CD14-positive monocyte (primary cell): ENCODE data around the gene SLC22A23. TPM values are rescaled to one million over a fixed set of nuclear protein-coding genes. Genes with fewer than 3 reads are reported as not detected.

Experiments used
- DNase-seq, 3 donors: peaks; one replicate each; pipeline ENCODE4 v3.0.0-alpha.2; 2011 to 2022
- H2AFZ ChIP-seq: 2 replicates; pipeline ENCODE4 v1.6.0; 2012; ENCODE audit warnings: mild to moderate bottlenecking, low read depth, low read length, inconsistent platforms; ENCODE audit not compliant: insufficient read depth, poor library complexity, severe bottlenecking
- H3K27ac ChIP-seq, 2 donors: 1 replicate in 1 of 2; 2 replicates in 1 of 2; pipeline ENCODE4 v1.5.1; 2012 to 2013; ENCODE audit warnings: low read length in 2 of 2, control low read depth in 1 of 2, inconsistent platforms in 1 of 2, low read depth in 1 of 2, mild to moderate bottlenecking in 1 of 2
- H3K27me3 ChIP-seq, 2 donors: one replicate each; pipeline versions ENCODE4 v1.6.0 to v1.6.1; 2011 to 2013; ENCODE audit warnings: low read length in 2 of 2; ENCODE audit not compliant: control insufficient read depth in 2 of 2, insufficient read depth in 2 of 2
- H3K36me3 ChIP-seq, 2 donors: replicated peaks in 1 of 2; 1 replicate in 1 of 2; 2 replicates in 1 of 2; pipeline versions ENCODE4 v1.5.1 to v1.6.1; 2012 to 2013; ENCODE audit warnings: low read length in 2 of 2, control low read depth in 1 of 2, inconsistent platforms in 1 of 2, mild to moderate bottlenecking in 1 of 2; ENCODE audit not compliant: insufficient read depth in 2 of 2, control insufficient read depth in 1 of 2
- H3K4me1 ChIP-seq, 2 donors: 1 replicate in 1 of 2; 2 replicates in 1 of 2; pipeline versions ENCODE4 v1.5.1 to v1.6.1; 2012 to 2013; ENCODE audit warnings: low read length in 2 of 2, control low read depth in 1 of 2, inconsistent platforms in 1 of 2, mild to moderate bottlenecking in 1 of 2, moderate library complexity in 1 of 2; ENCODE audit not compliant: insufficient read depth in 2 of 2, control insufficient read depth in 1 of 2
- H3K4me2 ChIP-seq: replicated peaks from 2 replicates; pipeline ENCODE3; 2012; ENCODE audit warnings: low read length, moderate library complexity, mild to moderate bottlenecking; ENCODE audit not compliant: poor library complexity, severe bottlenecking; ENCODE audit errors: extremely low read depth
- H3K4me3 ChIP-seq, 3 experiments: fragments of 200-600 bp in 1 of 3; sonication (generic) in 1 of 3; replicated peaks in 1 of 3; 1 replicate in 2 of 3; 2 replicates in 1 of 3; pipeline ENCODE4 v1.5.1; 2011 to 2013; ENCODE audit warnings: low read length in 3 of 3, mild to moderate bottlenecking in 3 of 3, control low read depth in 2 of 3, low read depth in 2 of 3, inconsistent platforms in 1 of 3, moderate library complexity in 1 of 3
- H3K79me2 ChIP-seq: 2 replicates; pipeline ENCODE4 v1.6.0; 2012; ENCODE audit warnings: mild to moderate bottlenecking, control low read depth, inconsistent platforms, low read length, moderate library complexity; ENCODE audit not compliant: insufficient read depth
- H3K9ac ChIP-seq: 2 replicates; pipeline ENCODE4 v1.6.0; 2017; ENCODE audit warnings: low read length, mild to moderate bottlenecking; ENCODE audit not compliant: insufficient read depth, poor library complexity, severe bottlenecking
- H3K9me3 ChIP-seq, 2 donors: replicated peaks in 1 of 2; 1 replicate in 1 of 2; 2 replicates in 1 of 2; pipeline versions ENCODE4 v1.5.1 to v1.6.1; 2012 to 2013; ENCODE audit warnings: low read length in 2 of 2, control low read depth in 1 of 2; ENCODE audit not compliant: control insufficient read depth in 1 of 2, insufficient read depth in 1 of 2
- H4K20me1 ChIP-seq: 2 replicates; pipeline ENCODE4 v1.6.0; 2012; ENCODE audit warnings: mild to moderate bottlenecking, low read length, control low read depth, moderate library complexity; ENCODE audit not compliant: insufficient read depth
- H3K27ac Mint-ChIP-seq, 7 donors: one replicate each; pipeline ENCODE4 v1.8.0; 2020; ENCODE audit warnings: mild to moderate bottlenecking in 7 of 7, mixed read lengths in 7 of 7, moderate library complexity in 6 of 7, inconsistent platforms in 2 of 7
- H3K27me3 Mint-ChIP-seq, 3 donors: one replicate each; pipeline ENCODE4 v1.8.0; 2021 to 2022; ENCODE audit warnings: low read depth in 3 of 3, mild to moderate bottlenecking in 3 of 3, mixed read lengths in 3 of 3, moderate library complexity in 3 of 3, inconsistent platforms in 1 of 3
- H3K36me3 Mint-ChIP-seq, 2 donors: one replicate each; pipeline ENCODE4 v1.8.0; 2020; ENCODE audit warnings: mixed read lengths in 2 of 2, inconsistent platforms in 1 of 2, mild to moderate bottlenecking in 1 of 2
- H3K4me1 Mint-ChIP-seq: one replicate; pipeline ENCODE4 v1.8.0; 2020; ENCODE audit warnings: mild to moderate bottlenecking, mixed read lengths
- H3K4me3 Mint-ChIP-seq, 2 donors: one replicate each; pipeline ENCODE4 v1.8.0; 2020; ENCODE audit warnings: mild to moderate bottlenecking in 2 of 2, mixed read lengths in 2 of 2, moderate library complexity in 1 of 2
- H3K9me3 Mint-ChIP-seq, 7 donors: one replicate each; pipeline ENCODE4 v1.8.0; 2020 to 2022; ENCODE audit warnings: mixed read lengths in 7 of 7, mild to moderate bottlenecking in 6 of 7, moderate library complexity in 6 of 7, inconsistent platforms in 2 of 7
- CTCF ChIP-seq: fragments of 200-600 bp; IDR thresholded peaks from one replicate; pipeline ENCODE4 v1.8.0; 2022; ENCODE audit warnings: antibody characterized with exemption, mild to moderate bottlenecking
- WGBS: methylation state at CpG from one replicate; pipeline ENCODE4 v1.1.5; 2013; ENCODE audit warnings: missing lambda C conversion rate; ENCODE audit not compliant: insufficient coverage; 5-methylcytosine and 5-hydroxymethylcytosine counted together
- intact Hi-C, 2 donors: fragments of 100-400 bp; cut with micrococcal nuclease; formaldehyde crosslinking; loops; one replicate each; pipeline versions ENCODE4 v1.15.0 to v1.15.1; 2023
- polyA plus RNA-seq, 3 donors: library from polyadenylated mRNA; depleted of rRNA in 1 of 3; unstranded in 2 of 3; stranded (reverse) in 1 of 3; fragments of 300-500 nt in 2 of 3; fragments of >200 nt in 1 of 3; fragmentation: Illumina TruSeq in 2 of 3; gene quantifications; 1 replicate in 2 of 3; 2 replicates in 1 of 3; pipeline ENCODE4 v1.2.3, GENCODE V29; 2012 to 2021

The SLC22A23 gene
- polyA plus RNA-seq, 3 donors, result 0.08 TPM; not detected in 2

- no peaks in the 10 kb centered on the region for H3K27me3 ChIP-seq
- H3K27me3 Mint-ChIP-seq, result peaks cover 3 to 6% (median 4%) of the 10 kb centered on the region in 3 donors
- no peaks in the 10 kb centered on the region for H3K9me3 ChIP-seq
- no peaks in the 10 kb centered on the region for H3K36me3 ChIP-seq
- H2AFZ ChIP-seq, result no peak overlapping the region
- DNase-seq, result no peak
- H4K20me1 ChIP-seq, result no peaks in the 10 kb centered on the region
- H3K79me2 ChIP-seq, result no peaks in the 10 kb centered on the region
- H3K9ac ChIP-seq, result no peak overlapping the region
- no peaks in the 10 kb centered on the region for H3K36me3 Mint-ChIP-seq
- H3K4me3 ChIP-seq, result no peak overlapping the region
- H3K9me3 Mint-ChIP-seq, result no peaks in the 10 kb centered on the region
- H3K4me1 ChIP-seq, result no peaks in the 10 kb centered on the region
- no peak for TF ChIP-seq CTCF
- intact Hi-C loops, result no loop called here
- H3K4me3 Mint-ChIP-seq, result no peak overlapping the region
- peaks cover 8% of the 10 kb centered on the region for H3K4me1 Mint-ChIP-seq
- no peak overlapping the region for H3K27ac ChIP-seq
- no peak overlapping the region for H3K27ac Mint-ChIP-seq
- H3K4me2 ChIP-seq, result no peak overlapping the region
Measured at GRCh38 chr6:3407840-3408239, 49.0 kb downstream of the SLC22A23 start.

GRCh38 chr6:3406891-3407809 lies 49.7 kb downstream of the SLC22A23 start:
- Histone ChIP-seq H4K20me1 (no peaks in the 10 kb centered on the region), H3K4me2 (no peak overlapping the region), H3K27ac (no peak overlapping the region), H3K9ac (no peak overlapping the region), H3K4me1 (no peaks in the 10 kb centered on the region), H3K9me3 (no peaks in the 10 kb centered on the region), H2AFZ (no peak overlapping the region), H3K36me3 (no peaks in the 10 kb centered on the region), H3K27me3 (no peaks in the 10 kb centered on the region), H3K4me3 (no peak overlapping the region), H3K79me2 (no peaks in the 10 kb centered on the region)
- intact Hi-C loops, result no loop called here
- WGBS, result 100% methylated on average over 2 of the region's 3 CpGs
- Mint-ChIP-seq H3K9me3 (no peaks in the 10 kb centered on the region), H3K36me3 (no peaks in the 10 kb centered on the region), H3K27ac (no peak overlapping the region), H3K4me3 (no peak overlapping the region), H3K4me1 (peaks cover 8% of the 10 kb centered on the region), H3K27me3 (peaks cover 2 to 6% (median 4%) of the 10 kb centered on the region in 3 donors)
- TF ChIP-seq CTCF, result no peak
- no peak for DNase-seq
